Right renal cortex interstitium (tissue), 3 donors: ENCODE results near the gene TRAPPC11. TPM values are rescaled to one million over a fixed set of nuclear protein-coding genes. Genes with fewer than 3 reads are reported as not detected.

Experiments
- DNase-seq, 3 donors: peaks; one replicate each; pipeline ENCODE4 v3.0.0-alpha.2; 2013; ENCODE audit warnings: low read depth in 3 of 3, low spot score in 2 of 3
- polyA plus RNA-seq, 3 donors: library from polyadenylated mRNA; unstranded; fragments of 120-200 nt; gene quantifications; one replicate each; pipeline ENCODE4 v1.2.1, GENCODE V29; 2013; ENCODE audit not compliant: insufficient read length in 3 of 3

The TRAPPC11 gene
- polyA plus RNA-seq, 3 donors = 34.7 to 38.1 (median 36.6) TPM

DNA sequence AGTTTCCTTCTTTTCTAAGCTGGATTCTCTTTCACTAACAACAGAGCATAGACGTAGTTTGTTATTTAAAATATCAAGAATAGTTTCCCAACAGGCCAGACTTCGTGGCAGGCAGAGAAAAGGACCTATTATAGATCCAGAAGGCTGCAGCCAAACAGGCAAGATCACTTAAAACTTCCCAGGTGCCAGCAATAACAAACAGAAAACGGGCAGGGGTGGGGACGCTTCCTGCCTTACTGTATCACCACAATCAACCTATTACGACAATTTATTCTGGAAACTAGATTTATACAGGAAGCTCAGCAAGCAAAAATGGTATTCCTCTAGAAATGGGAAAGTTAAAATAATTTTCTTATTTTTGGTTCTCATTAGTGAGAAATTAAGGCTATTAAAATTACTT, 22.2 kb upstream of the TRAPPC11 start:
- no peak for DNase-seq

GRCh38 chr4:183637461-183637860, 21.6 kb upstream of the TRAPPC11 start:
- DNase-seq = no peak

- DNase-seq = no peak
These were observed 20.7 kb upstream of the TRAPPC11 start for GRCh38 chr4:183638436-183638835.

DNA sequence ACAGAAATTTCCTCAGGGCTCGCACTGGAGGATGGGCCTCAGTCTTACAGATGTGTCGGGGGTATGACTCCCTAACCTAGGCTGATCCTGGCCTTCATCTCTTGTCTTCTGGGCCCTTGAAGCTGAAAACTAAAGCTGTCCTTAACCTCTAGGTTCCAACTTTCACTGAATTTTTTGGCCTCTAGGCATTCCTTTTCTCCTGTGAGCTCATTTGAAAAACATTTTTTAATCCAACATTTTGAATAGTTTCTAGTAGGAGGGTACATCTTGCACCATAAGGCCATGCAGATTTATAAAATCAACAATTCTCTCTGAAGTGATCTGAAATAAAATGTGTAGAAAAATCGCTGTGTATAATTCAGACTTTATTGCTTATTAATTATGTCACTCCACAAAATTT, 19.8 kb upstream of the TRAPPC11 start:
- DNase-seq = no peak

DNA sequence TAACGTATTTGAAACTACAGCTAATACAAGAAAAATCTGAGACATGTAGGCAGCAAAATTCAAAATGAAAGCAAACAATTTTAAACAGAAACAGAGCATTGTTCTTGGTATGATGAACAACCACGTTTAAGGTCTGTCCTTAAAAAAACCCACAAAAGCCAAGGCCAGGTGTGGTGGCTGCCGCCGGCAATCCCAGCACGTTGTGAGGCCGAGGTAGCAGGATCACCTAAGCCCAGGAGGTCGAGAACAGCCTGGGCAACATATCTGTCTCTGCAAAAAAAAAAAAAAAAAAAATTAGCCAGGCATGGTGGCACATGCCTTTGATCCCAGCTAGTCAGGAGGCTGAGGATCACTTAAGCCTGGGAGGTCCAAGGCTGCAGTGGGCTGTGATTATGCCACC, 13.8 kb upstream of the TRAPPC11 start:
- no peak for DNase-seq

DNA sequence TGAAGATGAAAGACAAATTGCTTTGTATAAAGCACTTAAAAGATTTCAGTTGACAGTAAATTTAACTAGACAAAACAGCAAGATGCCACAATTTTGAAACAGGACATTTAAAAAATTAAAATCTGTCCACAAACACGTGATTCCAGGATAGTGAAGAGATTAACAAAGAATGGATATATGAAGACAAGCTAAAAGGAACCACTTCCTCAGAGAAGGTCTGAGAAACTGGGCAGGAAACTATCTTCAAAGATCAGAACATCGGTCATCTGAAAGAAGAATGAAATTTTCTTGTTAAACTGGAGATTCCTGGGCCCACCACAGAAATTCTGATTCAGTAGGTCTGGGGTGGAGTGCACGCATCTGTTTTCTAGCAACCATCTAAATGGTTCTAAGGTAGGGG, 1.5 kb upstream of the TRAPPC11 start:
- no peak for DNase-seq

- DNase-seq = no peak
These were observed 598 bp upstream of the TRAPPC11 start for GRCh38 chr4:183658362-183659028.

GRCh38 chr4:183659872-183660242, 764 bp downstream of the TRAPPC11 start:
- no peak for DNase-seq

DNA sequence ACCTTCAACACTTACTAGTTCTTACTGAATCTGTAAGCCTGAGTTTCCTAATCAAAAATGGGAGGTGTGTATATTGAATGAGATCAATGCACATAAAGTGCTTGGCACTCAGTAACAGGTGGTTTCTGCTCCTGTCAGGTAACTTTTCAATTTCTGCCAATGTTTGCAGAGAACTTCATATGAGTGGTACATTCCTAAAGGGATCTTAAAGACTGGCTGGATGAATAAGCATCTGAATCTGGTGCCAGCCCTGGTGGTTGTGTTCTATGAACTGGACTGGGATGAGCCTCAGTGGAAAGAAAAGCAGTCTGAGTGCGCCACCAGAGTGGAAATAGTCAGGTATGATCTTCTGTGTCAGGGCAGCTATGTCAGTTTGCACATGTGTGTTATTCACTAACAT, 7.0 kb downstream of the TRAPPC11 start:
- DNase-seq = no peak

- no peak for DNase-seq
These were observed 11.2 kb downstream of the TRAPPC11 start for GRCh38 chr4:183670251-183670650.

GRCh38 chr4:183670960-183671555, 12.0 kb downstream of the TRAPPC11 start:
- DNase-seq = no peak

GRCh38 chr4:183674153-183674552, 15.1 kb downstream of the TRAPPC11 start:
- DNase-seq = no peak

DNA sequence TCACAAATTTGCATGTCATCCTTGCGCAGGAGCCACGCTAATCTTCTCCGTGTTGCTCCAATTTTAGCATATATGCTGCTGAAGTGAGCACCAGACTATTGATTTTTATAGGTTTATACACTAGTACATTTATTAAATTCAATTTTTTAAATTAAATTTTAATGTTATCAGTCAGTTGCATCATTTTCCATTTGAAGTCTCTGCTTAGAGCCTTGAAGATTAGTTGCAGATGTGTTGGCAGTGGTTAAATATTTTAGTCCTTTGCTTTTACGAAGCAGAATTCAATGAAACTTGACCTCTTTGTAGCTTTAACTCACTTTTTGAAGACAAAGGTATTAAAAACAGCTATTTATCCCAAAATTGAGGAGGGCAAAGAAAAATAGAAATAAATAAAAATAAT, 16.5 kb downstream of the TRAPPC11 start:
- DNase-seq = no peak

DNA sequence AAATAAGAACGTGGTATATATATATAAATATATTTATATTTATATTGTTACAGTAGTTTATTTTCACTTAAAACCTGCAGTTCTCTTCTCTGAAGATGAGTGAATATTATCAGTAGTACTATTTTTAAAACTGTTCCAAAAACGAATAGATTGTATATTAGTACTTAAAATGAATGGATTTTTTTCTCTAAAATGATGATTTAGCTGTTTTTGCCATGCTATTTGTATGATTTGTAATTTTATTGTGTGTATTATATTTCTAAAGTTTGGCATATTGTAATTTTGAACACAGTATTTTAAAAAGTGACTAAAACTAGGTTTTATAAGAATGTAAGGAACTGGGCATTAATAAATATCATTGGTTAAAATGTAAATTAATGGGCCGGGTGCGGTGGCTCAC, 22.0 kb downstream of the TRAPPC11 start:
- DNase-seq = no peak

DNA sequence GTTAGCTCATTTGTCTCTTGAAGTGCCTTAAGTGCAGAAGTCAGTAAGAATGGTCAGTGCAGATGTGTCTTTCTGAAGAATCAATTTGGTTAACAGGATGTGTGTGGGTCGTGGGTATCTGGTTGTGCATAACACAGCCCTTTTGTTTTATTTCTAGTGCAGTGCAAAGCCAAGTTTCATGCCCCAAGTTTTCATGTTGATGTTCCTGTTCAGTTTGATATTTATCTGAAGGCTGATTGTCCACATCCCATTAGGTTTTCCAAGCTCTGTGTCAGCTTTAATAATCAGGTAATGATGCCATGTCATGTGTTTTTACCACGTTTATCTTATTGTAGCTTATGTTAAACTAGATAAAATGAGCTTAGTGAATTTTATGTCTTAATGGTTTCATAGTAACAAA, 27.4 kb downstream of the TRAPPC11 start:
- no peak for DNase-seq

- no peak for DNase-seq
These were observed 29.1 kb downstream of the TRAPPC11 start for GRCh38 chr4:183688216-183688615.

DNA sequence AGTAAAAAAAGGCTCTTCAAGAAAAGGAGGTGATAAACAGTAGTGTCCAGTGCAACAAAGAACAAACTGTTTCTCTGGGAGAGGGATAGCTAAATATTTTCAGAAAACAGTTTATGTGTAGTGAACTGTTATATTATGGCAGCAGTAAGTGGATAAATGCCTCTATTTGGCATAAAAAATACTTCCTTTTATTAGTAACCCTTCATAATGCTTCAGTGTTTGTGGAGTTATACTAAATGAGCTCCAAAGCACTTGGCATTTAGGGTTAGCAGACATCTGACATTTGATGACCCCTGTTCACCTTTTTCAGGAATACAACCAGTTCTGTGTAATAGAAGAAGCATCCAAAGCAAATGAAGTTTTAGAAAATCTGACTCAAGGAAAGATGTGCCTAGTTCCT, 31.9 kb downstream of the TRAPPC11 start:
- no peak for DNase-seq

- DNase-seq = no peak
These were observed 32.8 kb downstream of the TRAPPC11 start for GRCh38 chr4:183691897-183692296.

DNA sequence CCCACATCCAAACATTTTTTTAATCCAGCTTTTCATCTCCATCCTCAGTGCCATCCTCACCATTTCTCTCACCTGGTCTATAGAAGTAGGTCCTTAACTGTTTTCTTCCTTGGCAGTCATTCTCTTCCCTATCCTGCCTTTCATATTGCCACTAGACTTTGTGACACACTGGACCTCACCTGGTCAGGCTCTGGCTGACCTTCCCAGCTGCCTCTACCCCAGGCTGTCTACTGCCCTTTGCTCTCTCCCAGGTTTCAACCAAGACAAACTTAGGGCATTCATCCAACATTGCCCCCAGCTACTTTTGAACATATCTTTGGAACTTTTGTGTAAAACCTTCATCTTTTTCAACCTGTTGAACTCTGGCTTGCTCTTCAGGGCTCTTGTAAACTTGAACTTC, 39.8 kb downstream of the TRAPPC11 start:
- DNase-seq = no peak

- DNase-seq = no peak
These were observed 41.3 kb downstream of the TRAPPC11 start for GRCh38 chr4:183700407-183700806.

DNA sequence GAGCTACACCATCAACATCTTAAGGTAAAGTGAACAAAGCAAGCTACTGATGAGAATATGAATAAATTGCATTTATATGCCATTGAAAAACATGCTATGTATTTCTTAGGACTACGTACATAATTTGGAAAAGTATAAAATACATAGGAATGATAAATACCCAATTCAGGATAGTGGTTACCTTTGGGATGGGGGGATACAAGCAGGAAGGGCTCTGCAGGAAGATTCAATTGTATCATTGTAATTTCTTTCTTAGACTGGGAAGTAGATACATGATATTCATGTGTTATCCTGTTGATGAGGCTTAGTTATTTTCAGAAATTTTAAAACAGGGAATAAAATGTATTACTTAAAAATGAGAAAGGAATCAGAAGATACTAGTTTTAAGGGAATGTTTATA, 43.4 kb downstream of the TRAPPC11 start:
- DNase-seq = no peak

GRCh38 chr4:183714626-183715025, 55.5 kb downstream of the TRAPPC11 start:
- DNase-seq = no peak

DNA sequence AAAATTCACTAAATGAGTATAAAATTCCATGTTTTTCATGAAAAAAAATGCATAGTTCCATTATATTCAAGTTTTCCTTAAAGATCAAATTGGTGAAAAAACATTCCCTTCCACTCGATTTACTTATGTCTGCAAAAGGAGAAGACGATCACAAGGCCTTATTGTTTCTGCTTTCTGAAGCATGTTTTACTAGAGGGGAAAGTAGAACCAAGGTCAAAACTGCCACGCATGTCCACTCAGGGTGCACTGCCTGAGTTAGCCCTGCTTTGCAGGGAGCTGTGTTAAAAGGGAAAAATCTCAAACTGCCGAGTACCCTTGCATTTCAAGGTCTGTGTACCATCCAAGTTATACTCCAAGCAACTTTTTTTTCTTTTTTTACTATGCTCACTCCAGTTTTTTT, 57.2 kb downstream of the TRAPPC11 start:
- no peak for DNase-seq
